GM18873 (cell line): Measurements from ENCODE around the gene UBTF.

ENCODE experiments used
- ATAC-seq: cut with Tn5 transposase; IDR thresholded peaks from one replicate; pipeline ENCODE4 v1.9.1; 2021; ENCODE audit warnings: mild to moderate bottlenecking, moderate library complexity, moderate number of reproducible peaks; ENCODE audit not compliant: unreplicated experiment, low FRiP score

The UBTF gene

GRCh38 chr17:44219616-44220212 is at the start of gene UBTF:
UBTF (minus strand) TSS chr17:44219675; CDS start chr17:44218229, 1,446 bp downstream.
- no peak for ATAC-seq

- no peak for ATAC-seq
Observed at GRCh38 chr17:44268709-44269534, 49.4 kb upstream of the UBTF start.

- ATAC-seq = no peak
Observed at GRCh38 chr17:44267818-44268490, 48.5 kb upstream of the UBTF start, which contains the start of gene SLC4A1. SLC4A1 (minus strand) TSS chr17:44268135; CDS start chr17:44262866, 5,269 bp downstream.

GRCh38 chr17:44267165-44267455 is 47.6 kb upstream of the UBTF start:
- ATAC-seq = no peak

- no peak for ATAC-seq
Observed at GRCh38 chr17:44266402-44267164, 47.1 kb upstream of the UBTF start.

GRCh38 chr17:44263345-44263902 is 43.9 kb upstream of the UBTF start:
- no peak for ATAC-seq

- no peak for ATAC-seq
Observed at GRCh38 chr17:44262654-44263225, 43.3 kb upstream of the UBTF start.

GRCh38 chr17:44260296-44260695 is 40.8 kb upstream of the UBTF start:
- no peak for ATAC-seq

- no peak for ATAC-seq
Observed at GRCh38 chr17:44258811-44259351, 39.4 kb upstream of the UBTF start.

- ATAC-seq = no peak
Observed at GRCh38 chr17:44257815-44258760, 38.6 kb upstream of the UBTF start.

- ATAC-seq = no peak
Observed at GRCh38 chr17:44256671-44257070, 37.2 kb upstream of the UBTF start.

GRCh38 chr17:44255915-44256314 is 36.4 kb upstream of the UBTF start:
- no peak for ATAC-seq

GRCh38 chr17:44254361-44255095 is 35.1 kb upstream of the UBTF start:
- ATAC-seq = no peak

GRCh38 chr17:44253006-44253405 is 33.5 kb upstream of the UBTF start:
- ATAC-seq = no peak

- no peak for ATAC-seq
Observed at GRCh38 chr17:44251062-44251461, 31.6 kb upstream of the UBTF start.

- no peak for ATAC-seq
Observed at GRCh38 chr17:44249501-44250246, 30.2 kb upstream of the UBTF start.
